ENCODE data around the gene ADAMTS10. TPM values are rescaled to one million over a fixed set of nuclear protein-coding genes. Genes with fewer than 3 reads are reported as not detected.

Gene ADAMTS10
- total and polyA plus RNA-seq, 2 donors (not counting 3 experiments of a cell fraction or from before 2014, with no cell fraction given), result 15.8 to 17.4 TPM

DNA sequence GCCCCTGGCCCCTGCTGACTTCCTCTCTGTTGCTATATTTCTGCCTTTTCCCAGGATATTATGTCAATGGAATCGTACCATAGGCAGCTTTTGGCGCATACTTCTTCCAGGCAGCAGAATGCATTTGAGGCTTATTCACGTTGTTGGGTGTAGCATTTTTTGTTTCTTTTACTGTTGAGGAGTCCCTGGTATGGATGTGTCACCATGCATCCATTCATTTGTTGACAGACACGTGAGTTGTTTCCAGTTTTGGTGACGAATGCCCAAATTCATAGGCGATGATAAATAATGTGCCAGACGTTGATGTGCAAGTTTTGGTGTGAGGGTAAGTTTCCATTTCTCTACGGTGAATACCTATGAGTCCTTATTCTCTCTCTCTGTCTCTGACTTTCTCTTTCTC, 24.9 kb upstream of the ADAMTS10 start:
- FAIRE-seq (no peak), DNase-seq (ENCODE audit: low read depth, low spot score) (no peak)
- H3K4me1 ChIP-seq (ENCODE audit: control insufficient read depth, extremely low read depth, insufficient read depth, low read length), result no peaks in the 10 kb centered on the region
- no peaks in the 10 kb centered on the region for H3K9me1 ChIP-seq (replicated peaks; ENCODE audit: control insufficient read depth, extremely low read depth, insufficient read depth, low read length)
- H3K27ac ChIP-seq (ENCODE audit: insufficient read depth, low read depth, low read length), result no peak overlapping the region
- no peaks in the 10 kb centered on the region for H4K20me1 ChIP-seq (replicated peaks; ENCODE audit: control insufficient read depth, extremely low read depth, insufficient read depth, low read length)
- ChIA-PET CTCF (interaction anchor here (1.3 kb wide), 1 partner anchor 54 kb away, joined by 5 read pairs; no protein-coding TSS in a partner anchor), POLR2A (no interaction called here)
- H3K9me3 ChIP-seq (replicated peaks; ENCODE audit: control insufficient read depth, insufficient read depth, low read length), result no peaks in the 10 kb centered on the region
- dilution Hi-C loops (cut with MboI; ENCODE audit: extremely low pct_ligation_motif_present, low sequenced_read_pairs) (no loop called here), intact Hi-C loops (cut with micrococcal nuclease) (no loop called here)
- H3K79me2 ChIP-seq (ENCODE audit: control insufficient read depth, insufficient read depth, low read length), result no peaks in the 10 kb centered on the region
- no peak overlapping the region for H3K9ac ChIP-seq (replicated peaks; ENCODE audit: extremely low read depth, insufficient read depth, low read length)
- no peaks in the 10 kb centered on the region for H3K27me3 ChIP-seq (ENCODE audit: control insufficient read depth in 2 of 2, insufficient read depth in 2 of 2, low read length in 2 of 2)
- BruUV-seq (replicated peaks), result no TSS peak
- H3K36me3 ChIP-seq (ENCODE audit: control insufficient read depth in 2 of 2, extremely low read depth in 1 of 2, insufficient read depth in 2 of 2, low read length in 2 of 2), result no peaks in the 10 kb centered on the region
- TF ChIP-seq GATA2 (IDR thresholded peaks at IDR 0.05; ENCODE audit: insufficient read depth, insufficient read length, low read depth, low read length) (no peak), MYC (IDR thresholded peaks at IDR 0.05; ENCODE audit: low read depth, low read length) (no peak), EZH2 (IDR thresholded peaks at IDR 0.05; ENCODE audit: borderline replicate concordance, low read depth, low read length, severe bottlenecking) (no peak)
- no peak overlapping the region for H3K4me3 ChIP-seq (replicated peaks in 1 of 3; ENCODE audit: insufficient read depth in 1 of 3, low read depth in 1 of 3, low read length in 3 of 3)
- no peak overlapping the region for H2AFZ ChIP-seq (ENCODE audit: low read depth, low read length)
- H3K4me2 ChIP-seq (ENCODE audit: insufficient read depth, low read length), result no peak overlapping the region

DNA sequence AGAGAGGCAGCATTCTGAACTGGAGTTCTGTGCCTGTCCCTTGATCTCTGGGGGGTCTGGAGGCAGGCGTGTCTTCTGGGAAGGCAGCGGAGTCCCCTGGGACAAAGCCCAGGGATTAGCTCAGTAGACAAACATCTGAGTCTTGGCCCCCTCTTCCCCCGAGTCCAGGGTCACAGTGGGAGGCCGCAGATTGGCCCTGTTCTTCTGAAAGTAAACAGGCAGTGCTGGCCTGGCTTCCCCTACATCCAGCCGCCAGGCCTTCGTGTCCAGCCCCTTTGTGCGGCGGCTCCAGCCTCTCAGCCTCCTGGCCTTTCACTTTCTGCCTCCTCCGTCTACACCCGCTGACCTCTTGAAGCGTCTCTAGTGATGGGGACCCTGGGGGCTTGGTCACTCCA, 20.9 kb upstream of the ADAMTS10 start:
- ChIA-PET POLR2A (no interaction called here), CTCF (interaction anchor here (0.8 to 1.4 kb wide), 2 partner anchors 9 to 10 kb away, joined by 3 to 6 read pairs; no protein-coding TSS in a partner anchor)
- Histone ChIP-seq H3K36me3 (ENCODE audit: control insufficient read depth in 2 of 2, extremely low read depth in 1 of 2, insufficient read depth in 2 of 2, low read length in 2 of 2) (no peaks in the 10 kb centered on the region), H3K9me3 (replicated peaks; ENCODE audit: control insufficient read depth, insufficient read depth, low read length) (no peaks in the 10 kb centered on the region), H3K4me2 (ENCODE audit: insufficient read depth, low read length) (no peak overlapping the region), H2AFZ (ENCODE audit: low read depth, low read length) (no peak overlapping the region), H3K79me2 (ENCODE audit: control insufficient read depth, insufficient read depth, low read length) (no peaks in the 10 kb centered on the region), H3K27me3 (ENCODE audit: control insufficient read depth in 2 of 2, insufficient read depth in 2 of 2, low read length in 2 of 2) (no peaks in the 10 kb centered on the region), H4K20me1 (replicated peaks; ENCODE audit: control insufficient read depth, extremely low read depth, insufficient read depth, low read length) (no peaks in the 10 kb centered on the region), H3K27ac (ENCODE audit: insufficient read depth, low read depth, low read length) (no peak overlapping the region), H3K4me1 (ENCODE audit: control insufficient read depth, extremely low read depth, insufficient read depth, low read length) (no peaks in the 10 kb centered on the region), H3K4me3 (replicated peaks in 1 of 3; ENCODE audit: insufficient read depth in 1 of 3, low read depth in 1 of 3, low read length in 3 of 3) (no peak overlapping the region), H3K9ac (replicated peaks; ENCODE audit: extremely low read depth, insufficient read depth, low read length) (no peak overlapping the region), H3K9me1 (replicated peaks; ENCODE audit: control insufficient read depth, extremely low read depth, insufficient read depth, low read length) (no peaks in the 10 kb centered on the region)
- no peak for DNase-seq (ENCODE audit: low read depth, low spot score)
- TF ChIP-seq MYC (IDR thresholded peaks at IDR 0.05; ENCODE audit: low read depth, low read length) (no peak), EZH2 (IDR thresholded peaks at IDR 0.05; ENCODE audit: borderline replicate concordance, low read depth, low read length, severe bottlenecking) (no peak), GATA2 (IDR thresholded peaks at IDR 0.05; ENCODE audit: insufficient read depth, insufficient read length, low read depth, low read length) (no peak), POLR2A (IDR thresholded peaks at IDR 0.05; ENCODE audit: low read depth, low read length) (no peak), FOS (IDR thresholded peaks at IDR 0.05; ENCODE audit: borderline replicate concordance, insufficient read depth, low read length) (no peak), POLR2AphosphoS5 (IDR thresholded peaks at IDR 0.05; ENCODE audit: insufficient read depth, low read depth, low read length) (no peak), JUN (IDR thresholded peaks at IDR 0.05; ENCODE audit: borderline replicate concordance, insufficient read depth, insufficient read length, low read depth) (no peak)
- TF ChIP-seq, protein P1, sequence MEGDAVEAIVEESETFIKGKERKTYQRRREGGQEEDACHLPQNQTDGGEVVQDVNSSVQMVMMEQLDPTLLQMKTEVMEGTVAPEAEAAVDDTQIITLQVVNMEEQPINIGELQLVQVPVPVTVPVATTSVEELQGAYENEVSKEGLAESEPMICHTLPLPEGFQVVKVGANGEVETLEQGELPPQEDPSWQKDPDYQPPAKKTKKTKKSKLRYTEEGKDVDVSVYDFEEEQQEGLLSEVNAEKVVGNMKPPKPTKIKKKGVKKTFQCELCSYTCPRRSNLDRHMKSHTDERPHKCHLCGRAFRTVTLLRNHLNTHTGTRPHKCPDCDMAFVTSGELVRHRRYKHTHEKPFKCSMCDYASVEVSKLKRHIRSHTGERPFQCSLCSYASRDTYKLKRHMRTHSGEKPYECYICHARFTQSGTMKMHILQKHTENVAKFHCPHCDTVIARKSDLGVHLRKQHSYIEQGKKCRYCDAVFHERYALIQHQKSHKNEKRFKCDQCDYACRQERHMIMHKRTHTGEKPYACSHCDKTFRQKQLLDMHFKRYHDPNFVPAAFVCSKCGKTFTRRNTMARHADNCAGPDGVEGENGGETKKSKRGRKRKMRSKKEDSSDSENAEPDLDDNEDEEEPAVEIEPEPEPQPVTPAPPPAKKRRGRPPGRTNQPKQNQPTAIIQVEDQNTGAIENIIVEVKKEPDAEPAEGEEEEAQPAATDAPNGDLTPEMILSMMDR (IDR thresholded peaks at IDR 0.05; ENCODE audit: extremely low read depth in 1 of 2, insufficient read depth in 1 of 2, low read depth in 1 of 2, low read length in 2 of 2), result no peak
- TF ChIP-seq, protein P2, sequence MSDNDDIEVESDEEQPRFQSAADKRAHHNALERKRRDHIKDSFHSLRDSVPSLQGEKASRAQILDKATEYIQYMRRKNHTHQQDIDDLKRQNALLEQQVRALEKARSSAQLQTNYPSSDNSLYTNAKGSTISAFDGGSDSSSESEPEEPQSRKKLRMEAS (IDR thresholded peaks at IDR 0.05; ENCODE audit: insufficient read depth, insufficient read length), result no peak
- intact Hi-C loops (cut with micrococcal nuclease) (no loop called here), dilution Hi-C loops (cut with MboI; ENCODE audit: extremely low pct_ligation_motif_present, low sequenced_read_pairs) (no loop called here)
- no TSS peak for BruUV-seq (replicated peaks)
- no peak for FAIRE-seq

Data from endothelial cell of umbilical vein (primary cell).